CD4-positive, alpha-beta T cell treated with Interleukin-4 for 4 hours (primary cell): ENCODE measurements around the gene CSRNP3.
"Not testable (repeated sequence)": the region's sequence is repeated elsewhere in the genome, so short reads cannot be mapped to it uniquely, and the experiment has no call there.

Experiments used
- DNase-seq: peaks from one replicate; pipeline ENCODE4 v3.0.0-alpha.2; 2020

CSRNP3 gene

GRCh38 chr2:165547900-165548299 lies 78.4 kb downstream of the CSRNP3 start:
- DNase-seq, result no peak

DNA sequence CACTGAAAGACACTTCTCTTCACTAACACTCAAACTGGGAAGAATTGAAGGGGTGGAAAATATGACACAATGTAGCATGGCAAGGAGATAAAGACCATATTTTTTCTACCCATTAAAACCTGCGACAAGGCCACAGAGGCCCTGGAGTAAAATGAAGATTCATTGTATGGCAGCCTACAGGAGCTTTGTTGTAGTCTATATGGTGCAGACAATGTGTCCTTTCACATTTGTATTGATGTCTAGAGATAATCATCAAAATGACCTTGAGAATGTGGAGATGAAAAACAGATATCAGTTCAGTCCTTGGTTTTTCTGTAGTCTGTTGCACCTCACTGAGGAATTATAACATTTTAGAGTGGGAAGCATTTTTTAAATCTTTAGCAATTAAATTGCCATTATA lies 80.1 kb downstream of the CSRNP3 start:
- DNase-seq, result no peak

GRCh38 chr2:165558832-165559231 lies 89.3 kb downstream of the CSRNP3 start:
- no peak for DNase-seq

DNA sequence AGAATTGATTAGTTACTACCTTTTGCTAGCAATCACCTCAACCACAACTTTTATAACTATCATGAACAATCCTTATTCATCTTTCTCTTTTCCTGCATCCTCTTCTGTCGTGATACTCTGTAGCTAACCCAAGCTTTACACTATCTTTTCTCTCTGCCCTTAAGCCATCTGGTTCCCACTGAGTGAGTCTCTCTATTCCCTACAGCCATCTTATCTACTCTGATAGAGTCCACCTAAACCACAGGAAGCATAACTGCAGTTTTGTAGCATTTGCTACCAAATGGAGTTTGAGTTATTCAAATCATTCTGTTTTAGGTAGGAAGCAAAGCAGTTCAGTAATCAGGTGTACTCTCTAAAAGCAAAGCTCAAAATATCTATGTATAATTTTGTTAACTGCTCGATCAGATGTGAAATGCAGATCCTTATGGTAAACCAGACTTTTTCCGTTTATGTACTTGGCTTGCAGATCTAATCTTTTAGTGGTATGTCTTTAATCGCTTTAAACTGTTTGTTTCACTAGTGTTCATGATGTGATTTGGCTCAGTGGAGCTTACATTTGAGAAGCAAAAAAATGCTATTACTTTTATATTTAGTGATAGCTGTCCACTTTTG lies 91.0 kb downstream of the CSRNP3 start:
- no peak for DNase-seq

DNA sequence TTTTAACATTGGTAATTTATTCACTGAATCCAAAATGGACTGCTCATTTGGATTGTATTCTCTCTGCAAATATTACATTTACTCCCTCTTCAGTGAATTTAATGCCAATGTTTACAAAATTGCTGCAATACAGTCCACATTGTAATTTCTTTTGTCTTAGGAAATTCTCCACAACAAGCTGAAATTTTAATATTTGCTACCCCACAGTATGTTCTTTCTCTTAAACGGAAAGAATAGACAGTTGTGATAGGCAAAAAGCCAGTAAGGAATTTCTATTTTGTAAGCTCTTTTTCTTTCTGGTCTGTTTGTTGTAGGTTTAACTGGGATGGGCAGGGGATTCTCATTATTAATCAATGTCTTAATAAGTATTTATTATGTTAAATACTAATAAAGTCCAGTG lies 92.0 kb downstream of the CSRNP3 start:
- no peak for DNase-seq

- no peak for DNase-seq
Measured at GRCh38 chr2:165562233-165562632, 92.7 kb downstream of the CSRNP3 start.

GRCh38 chr2:165563468-165564225 lies 94.1 kb downstream of the CSRNP3 start:
- no peak for DNase-seq

GRCh38 chr2:165566008-165566407 lies 96.5 kb downstream of the CSRNP3 start:
- DNase-seq, result no peak

GRCh38 chr2:165567273-165567672 lies 97.8 kb downstream of the CSRNP3 start:
- no peak for DNase-seq

GRCh38 chr2:165568361-165568760 lies 98.9 kb downstream of the CSRNP3 start:
- DNase-seq, result no peak

- DNase-seq, result no peak
Measured at GRCh38 chr2:165571477-165571876, 102.0 kb downstream of the CSRNP3 start.

GRCh38 chr2:165572151-165572550 lies 102.7 kb downstream of the CSRNP3 start:
- DNase-seq, result no peak

DNA sequence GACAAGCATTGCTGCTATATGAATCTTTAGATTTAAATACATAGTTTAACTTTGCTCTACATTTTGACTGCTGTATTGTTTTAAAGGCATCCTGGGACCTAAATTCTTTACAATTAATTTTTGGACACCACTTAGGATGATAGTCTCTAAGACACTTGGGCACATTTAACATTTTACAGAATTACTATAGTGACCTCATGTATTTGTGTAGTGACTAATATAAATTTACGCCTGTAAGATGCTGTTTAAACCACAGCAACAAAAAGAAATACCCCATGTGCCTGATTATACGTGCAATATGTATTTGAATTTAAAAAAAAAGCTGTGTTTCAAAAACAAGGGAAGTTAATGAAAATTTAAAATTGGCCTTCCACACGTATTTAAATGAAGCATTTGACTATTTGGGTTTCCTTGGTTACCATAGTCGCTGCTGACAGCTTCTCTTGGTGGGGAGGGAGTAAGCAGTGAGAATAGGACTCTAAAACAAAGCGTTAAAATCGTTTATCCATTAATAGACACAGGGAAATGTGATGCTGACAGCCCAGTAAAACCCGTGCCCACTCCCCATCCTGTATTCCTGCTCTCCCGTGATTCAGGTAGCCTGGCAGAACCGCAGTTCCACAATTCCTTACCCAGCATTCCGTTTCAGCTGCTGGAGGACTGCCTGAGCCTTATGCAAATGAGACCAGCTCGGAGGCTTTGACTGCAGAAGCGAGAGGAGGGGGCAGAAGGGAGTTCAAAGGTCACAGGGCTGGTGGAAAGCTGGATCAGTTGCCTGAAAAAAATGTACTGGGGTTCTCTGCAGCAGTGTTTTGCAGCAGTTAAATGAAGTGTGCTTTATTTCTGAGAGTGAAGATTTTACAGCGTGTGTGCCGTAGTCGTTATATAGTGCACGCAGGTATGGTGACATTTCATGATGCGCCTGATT lies 104.3 kb downstream of the CSRNP3 start:
- no peak for DNase-seq

DNA sequence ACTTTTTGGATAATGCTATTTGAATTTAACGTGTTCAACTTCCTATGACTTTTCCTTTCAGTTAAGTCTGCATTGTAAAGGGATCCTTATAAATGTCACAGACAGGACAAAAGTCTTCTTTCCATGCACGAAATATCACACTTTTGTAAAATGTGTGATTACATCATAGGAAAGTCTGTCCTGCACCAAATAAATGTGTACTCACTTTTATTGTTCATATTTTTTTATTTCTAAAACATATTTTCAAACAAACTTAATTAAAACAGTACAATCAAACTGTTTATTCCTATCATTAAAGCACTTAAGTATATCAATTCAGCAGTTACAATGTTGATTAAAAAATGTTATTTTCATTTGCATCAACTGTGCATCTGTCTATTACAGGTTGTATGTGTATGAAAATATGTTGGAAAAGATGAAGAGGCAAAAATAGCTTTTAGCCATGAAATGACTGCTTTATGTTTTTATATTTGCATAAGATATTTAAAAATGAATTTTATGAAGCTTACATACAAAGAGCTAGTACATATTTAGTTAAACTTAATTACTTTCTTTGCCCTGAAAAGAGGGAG lies 105.6 kb downstream of the CSRNP3 start:
- DNase-seq, result no peak

- no peak for DNase-seq
Measured at GRCh38 chr2:165576409-165577154, 107.1 kb downstream of the CSRNP3 start.

GRCh38 chr2:165582409-165582808 lies 112.9 kb downstream of the CSRNP3 start:
- no peak for DNase-seq

DNA sequence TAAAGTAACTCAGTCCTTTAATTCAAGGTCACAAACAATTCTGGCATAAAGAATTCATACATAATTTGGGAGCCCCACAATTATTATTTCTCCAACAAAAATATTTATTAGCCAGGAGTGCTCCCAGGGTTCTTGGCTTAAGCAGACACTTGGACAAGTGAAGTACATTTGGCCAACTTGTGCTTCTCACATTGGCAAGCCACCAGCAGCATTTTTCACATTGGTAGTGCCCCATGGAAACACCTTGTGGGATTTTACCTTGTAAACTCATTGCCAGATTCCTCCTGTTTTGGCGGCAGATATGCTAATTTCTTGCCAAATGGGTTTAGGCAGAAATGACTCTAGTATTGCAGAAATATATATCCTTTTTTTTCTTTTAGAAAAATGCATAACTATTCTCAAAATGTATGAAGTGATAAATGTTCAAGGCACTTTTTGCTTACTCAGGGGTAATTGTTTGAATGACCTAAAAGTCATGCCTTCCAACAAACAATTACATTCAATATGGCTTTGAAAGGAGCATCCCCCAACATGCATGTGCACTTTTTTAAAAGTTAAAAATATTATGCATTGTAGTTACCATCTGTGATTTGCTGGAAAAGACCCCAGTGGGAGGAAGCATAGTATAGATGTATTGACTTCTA lies 113.5 kb downstream of the CSRNP3 start:
- DNase-seq, result no peak

- DNase-seq, result no peak
Measured at GRCh38 chr2:165584126-165584654, 114.7 kb downstream of the CSRNP3 start.

GRCh38 chr2:165586019-165586418 lies 116.5 kb downstream of the CSRNP3 start:
- no peak for DNase-seq

DNA sequence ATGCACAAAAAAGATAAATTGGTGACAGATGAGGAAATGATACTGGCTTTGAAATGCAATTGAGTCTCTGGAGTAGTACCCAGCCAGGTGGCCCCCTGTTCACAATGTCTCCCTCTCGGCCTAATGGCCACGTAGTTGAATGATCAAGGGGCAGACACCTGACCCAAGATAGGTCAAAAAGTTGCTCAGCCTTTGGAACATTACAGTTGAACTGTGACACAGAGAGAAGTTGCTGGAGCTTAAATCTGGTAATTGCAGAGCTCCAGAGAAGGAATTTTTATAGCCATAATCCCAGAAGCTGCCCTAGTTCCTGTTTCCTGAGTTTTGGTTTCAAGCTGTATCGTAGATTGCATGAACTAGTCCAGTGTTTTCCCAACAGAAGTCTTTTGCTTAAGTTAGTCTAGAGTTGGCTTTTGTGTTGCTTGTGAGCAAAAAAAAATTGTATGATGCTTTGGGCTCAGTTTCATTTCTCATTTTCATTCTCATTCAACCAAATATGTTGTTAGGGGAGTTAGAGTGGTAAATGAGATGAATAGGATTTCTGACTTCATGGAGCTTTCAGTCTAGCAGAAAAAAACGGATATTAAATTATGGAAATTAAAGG lies 117.9 kb downstream of the CSRNP3 start:
- DNase-seq, result no peak

GRCh38 chr2:165590999-165591398 lies 121.5 kb downstream of the CSRNP3 start:
- DNase-seq, result not testable (repeated sequence)
